Measurements from ENCODE around the gene ADISSP. TPM values are rescaled to one million over a fixed set of nuclear protein-coding genes. Genes with fewer than 3 reads are reported as not detected.
A peak's percentile ranks its signal among the peaks of the same experiment; 100 is the strongest.

ADISSP gene
- total and polyA plus RNA-seq, 2 donors (not counting 3 experiments of a cell fraction or from before 2014, with no cell fraction given), result 55.0 to 67.5 TPM

DNA sequence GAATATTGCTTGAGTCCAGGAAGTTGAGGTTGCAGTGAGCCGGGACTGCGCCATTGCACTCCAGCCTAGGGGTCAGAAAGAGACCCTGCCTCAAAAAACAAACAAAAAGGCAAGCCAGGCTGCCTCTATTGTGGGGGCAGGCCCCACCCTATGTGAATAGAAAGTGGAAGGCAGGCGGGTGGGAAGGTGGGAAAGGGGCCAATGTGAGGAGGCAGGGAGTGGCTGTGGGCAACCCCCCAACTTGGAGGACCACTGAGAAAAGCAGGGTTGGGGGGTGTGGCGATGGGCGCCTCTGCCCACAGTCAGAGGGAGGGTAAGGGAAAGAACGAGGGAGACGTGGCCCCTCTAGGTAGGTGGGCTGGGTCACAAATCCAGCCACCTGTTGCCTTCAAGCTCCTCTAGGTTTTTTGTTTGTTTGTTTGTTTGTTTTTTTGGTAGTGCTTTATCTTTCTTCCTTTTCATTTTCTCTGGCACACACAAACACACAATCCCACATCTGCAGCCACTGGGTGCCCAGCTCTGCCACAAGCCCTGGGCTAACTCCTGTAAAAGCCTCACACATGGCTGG is 47.5 kb upstream of the ADISSP start:
- Histone ChIP-seq H3K4me1 (ENCODE audit: control insufficient read depth, extremely low read depth, insufficient read depth, low read length) (peaks cover 17% of the 10 kb centered on the region), H3K9ac (replicated peaks; ENCODE audit: extremely low read depth, insufficient read depth, low read length) (no peak overlapping the region), H3K27ac (ENCODE audit: insufficient read depth, low read depth, low read length) (no peak overlapping the region), H3K4me2 (ENCODE audit: insufficient read depth, low read length) (no peak overlapping the region), H3K4me3 (replicated peaks in 1 of 3; ENCODE audit: insufficient read depth in 1 of 3, low read depth in 1 of 3, low read length in 3 of 3) (no peak overlapping the region), H3K27me3 (ENCODE audit: control insufficient read depth in 2 of 2, insufficient read depth in 2 of 2, low read length in 2 of 2) (no peaks in the 10 kb centered on the region), H3K9me3 (replicated peaks; ENCODE audit: control insufficient read depth, insufficient read depth, low read length) (no peaks in the 10 kb centered on the region), H2AFZ (ENCODE audit: low read depth, low read length) (no peak overlapping the region), H4K20me1 (replicated peaks; ENCODE audit: control insufficient read depth, extremely low read depth, insufficient read depth, low read length) (no peaks in the 10 kb centered on the region), H3K36me3 (ENCODE audit: control insufficient read depth in 2 of 2, extremely low read depth in 1 of 2, insufficient read depth in 2 of 2, low read length in 2 of 2) (no peaks in the 10 kb centered on the region), H3K79me2 (ENCODE audit: control insufficient read depth, insufficient read depth, low read length) (no peaks in the 10 kb centered on the region), H3K9me1 (replicated peaks; ENCODE audit: control insufficient read depth, extremely low read depth, insufficient read depth, low read length) (no peaks in the 10 kb centered on the region)
- ChIA-PET POLR2A (no interaction called here), CTCF (interaction anchor here (1.6 kb wide), 1 partner anchor 28 kb away, joined by 6 read pairs; the partner anchor contains the start of gene CENPB)
- FAIRE-seq, result no peak
- intact Hi-C loops (cut with micrococcal nuclease) (no loop called here), dilution Hi-C loops (cut with MboI; ENCODE audit: extremely low pct_ligation_motif_present, low sequenced_read_pairs) (no loop called here)
- BruUV-seq (replicated peaks), result no TSS peak
- no peak for TF ChIP-seq EZH2 (IDR thresholded peaks at IDR 0.05; ENCODE audit: borderline replicate concordance, low read depth, low read length, severe bottlenecking)
- no peak for TF ChIP-seq FOS (IDR thresholded peaks at IDR 0.05; ENCODE audit: borderline replicate concordance, insufficient read depth, low read length)
- no peak for TF ChIP-seq MAX (IDR thresholded peaks at IDR 0.05; ENCODE audit: insufficient read depth, insufficient read length)
- DNase-seq (ENCODE audit: low read depth, low spot score), result no peak

- peak; percentile 4 for FAIRE-seq
- H3K27me3 ChIP-seq (ENCODE audit: control insufficient read depth in 2 of 2, insufficient read depth in 2 of 2, low read length in 2 of 2), result no peaks in the 10 kb centered on the region
- no TSS peak for BruUV-seq (replicated peaks)
- H3K36me3 ChIP-seq (ENCODE audit: control insufficient read depth in 2 of 2, extremely low read depth in 1 of 2, insufficient read depth in 2 of 2, low read length in 2 of 2), result no peaks in the 10 kb centered on the region
- no peak overlapping the region for H3K9ac ChIP-seq (replicated peaks; ENCODE audit: extremely low read depth, insufficient read depth, low read length)
- CTCF ChIA-PET, result interaction anchor here (0.6 to 1.4 kb wide), 3 partner anchors 25 to 29 kb away, joined by 3 to 4 read pairs (median 4); no protein-coding TSS in a partner anchor
- no peaks in the 10 kb centered on the region for H3K9me3 ChIP-seq (replicated peaks; ENCODE audit: control insufficient read depth, insufficient read depth, low read length)
- peaks cover 12% of the 10 kb centered on the region for H3K4me1 ChIP-seq (ENCODE audit: control insufficient read depth, extremely low read depth, insufficient read depth, low read length)
- no peak overlapping the region for H3K4me3 ChIP-seq (replicated peaks in 1 of 3; ENCODE audit: insufficient read depth in 1 of 3, low read depth in 1 of 3, low read length in 3 of 3)
- no peak overlapping the region for H3K27ac ChIP-seq (ENCODE audit: insufficient read depth, low read depth, low read length)
- no peak for DNase-seq (ENCODE audit: low read depth, low spot score)
- POLR2A ChIA-PET, result no interaction called here
- no peak overlapping the region for H2AFZ ChIP-seq (ENCODE audit: low read depth, low read length)
- no peaks in the 10 kb centered on the region for H4K20me1 ChIP-seq (replicated peaks; ENCODE audit: control insufficient read depth, extremely low read depth, insufficient read depth, low read length)
- H3K4me2 ChIP-seq (ENCODE audit: insufficient read depth, low read length), result no peak overlapping the region
- TF ChIP-seq MYC (IDR thresholded peaks at IDR 0.05; ENCODE audit: low read depth, low read length) (no peak), CTCF (IDR thresholded peaks at IDR 0.05; ENCODE audit: extremely low read depth in 1 of 2, insufficient read depth in 1 of 2, low read depth in 1 of 2, low read length in 2 of 2) (no peak), POLR2A (IDR thresholded peaks at IDR 0.05; ENCODE audit: low read depth, low read length) (no peak), JUN (IDR thresholded peaks at IDR 0.05; ENCODE audit: borderline replicate concordance, insufficient read depth, insufficient read length, low read depth) (no peak), EZH2 (IDR thresholded peaks at IDR 0.05; ENCODE audit: borderline replicate concordance, low read depth, low read length, severe bottlenecking) (no peak)
- H3K9me1 ChIP-seq (replicated peaks; ENCODE audit: control insufficient read depth, extremely low read depth, insufficient read depth, low read length), result no peaks in the 10 kb centered on the region
- no peaks in the 10 kb centered on the region for H3K79me2 ChIP-seq (ENCODE audit: control insufficient read depth, insufficient read depth, low read length)
- dilution Hi-C loops (cut with MboI; ENCODE audit: extremely low pct_ligation_motif_present, low sequenced_read_pairs) (no loop called here), intact Hi-C loops (cut with micrococcal nuclease) (no loop called here)
These were observed 46.5 kb upstream of the ADISSP start for GRCh38 chr20:3813848-3814581.

All from endothelial cell of umbilical vein (primary cell).